ENCODE results near the gene DEFB132. TPM values are rescaled to one million over a fixed set of nuclear protein-coding genes. Genes with fewer than 3 reads are reported as not detected.

DEFB132 gene
- total and polyA plus RNA-seq, 2 of the 13 experiments (the other 11 are each of a cell fraction or from before 2014, with no cell fraction given) = not detected

- TF ChIP-seq, protein P1, sequence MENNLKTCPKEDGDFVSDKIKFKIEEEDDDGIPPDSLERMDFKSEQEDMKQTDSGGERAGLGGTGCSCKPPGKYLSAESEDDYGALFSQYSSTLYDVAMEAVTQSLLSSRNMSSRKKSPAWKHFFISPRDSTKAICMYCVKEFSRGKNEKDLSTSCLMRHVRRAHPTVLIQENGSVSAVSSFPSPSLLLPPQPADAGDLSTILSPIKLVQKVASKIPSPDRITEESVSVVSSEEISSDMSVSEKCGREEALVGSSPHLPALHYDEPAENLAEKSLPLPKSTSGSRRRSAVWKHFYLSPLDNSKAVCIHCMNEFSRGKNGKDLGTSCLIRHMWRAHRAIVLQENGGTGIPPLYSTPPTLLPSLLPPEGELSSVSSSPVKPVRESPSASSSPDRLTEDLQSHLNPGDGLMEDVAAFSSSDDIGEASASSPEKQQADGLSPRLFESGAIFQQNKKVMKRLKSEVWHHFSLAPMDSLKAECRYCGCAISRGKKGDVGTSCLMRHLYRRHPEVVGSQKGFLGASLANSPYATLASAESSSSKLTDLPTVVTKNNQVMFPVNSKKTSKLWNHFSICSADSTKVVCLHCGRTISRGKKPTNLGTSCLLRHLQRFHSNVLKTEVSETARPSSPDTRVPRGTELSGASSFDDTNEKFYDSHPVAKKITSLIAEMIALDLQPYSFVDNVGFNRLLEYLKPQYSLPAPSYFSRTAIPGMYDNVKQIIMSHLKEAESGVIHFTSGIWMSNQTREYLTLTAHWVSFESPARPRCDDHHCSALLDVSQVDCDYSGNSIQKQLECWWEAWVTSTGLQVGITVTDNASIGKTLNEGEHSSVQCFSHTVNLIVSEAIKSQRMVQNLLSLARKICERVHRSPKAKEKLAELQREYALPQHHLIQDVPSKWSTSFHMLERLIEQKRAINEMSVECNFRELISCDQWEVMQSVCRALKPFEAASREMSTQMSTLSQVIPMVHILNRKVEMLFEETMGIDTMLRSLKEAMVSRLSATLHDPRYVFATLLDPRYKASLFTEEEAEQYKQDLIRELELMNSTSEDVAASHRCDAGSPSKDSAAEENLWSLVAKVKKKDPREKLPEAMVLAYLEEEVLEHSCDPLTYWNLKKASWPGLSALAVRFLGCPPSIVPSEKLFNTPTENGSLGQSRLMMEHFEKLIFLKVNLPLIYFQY (CRISPR knock-in tag; IDR thresholded peaks at IDR 0.05; ENCODE audit: borderline replicate concordance) = peak; percentile 86; the same call in 1 of the 2 replicates
- TF ChIP-seq RFXAP (CRISPR knock-in tag; IDR thresholded peaks at IDR 0.05; ENCODE audit: borderline replicate concordance) (peak; percentile 98), ZNF432 (CRISPR knock-in tag; IDR thresholded peaks at IDR 0.05; ENCODE audit: borderline replicate concordance) (no peak), CHD4 (IDR thresholded peaks at IDR 0.05; ENCODE audit: borderline replicate concordance, low read length) (no peak), ZSCAN31 (CRISPR knock-in tag; IDR thresholded peaks at IDR 0.05; ENCODE audit: low read depth) (peak; percentile 99), TRIM24 (CRISPR knock-in tag; IDR thresholded peaks at IDR 0.05) (no peak), TAF15 (IDR thresholded peaks at IDR 0.05; ENCODE audit: low read depth, low read length, poor library complexity, severe bottlenecking) (peak; percentile 95), ZNF20 (CRISPR knock-in tag; IDR thresholded peaks at IDR 0.05) (peak; percentile 91; the same call in 1 of the 2 replicates), ZFY (CRISPR knock-in tag; IDR thresholded peaks at IDR 0.05) (peak; percentile 95), ZNF264 (CRISPR knock-in tag; IDR thresholded peaks at IDR 0.05) (peak; percentile 99), ZNF136 (CRISPR knock-in tag; IDR thresholded peaks at IDR 0.05; ENCODE audit: low read depth) (peak; percentile 99; the same call in 1 of the 2 replicates), TBX2 (CRISPR knock-in tag; IDR thresholded peaks at IDR 0.05; ENCODE audit: borderline replicate concordance) (peak; percentile 99), NFAT5 (CRISPR knock-in tag; IDR thresholded peaks at IDR 0.05) (peak; percentile 89; the same call in 1 of the 2 replicates), ZNF768 (CRISPR knock-in tag; IDR thresholded peaks at IDR 0.05) (peak; percentile 83), HOXD1 (CRISPR knock-in tag; IDR thresholded peaks at IDR 0.05) (peak; percentile 94), CSRNP1 (CRISPR knock-in tag; IDR thresholded peaks at IDR 0.05) (peak; percentile 97)
Measured at GRCh38 chr20:297098-297924, 39.8 kb downstream of the DEFB132 start, which contains the start of gene ZCCHC3 (continued).

Measured in HepG2 (cell line).